Activated T-cell treated with anti-CD3 and anti-CD28 coated beads, Interleukin-2, amount 50 U/mL, for 72 hours (primary cell): ENCODE measurements around the gene SACS. TPM values are rescaled to one million over a fixed set of nuclear protein-coding genes. Genes with fewer than 3 reads are reported as not detected.

Source experiments
- ATAC-seq, 2 donors: fragments of 150-1000 bp; cut with Tn5 transposase; replicated peaks in 1 of 2; 2 replicates each; pipeline ENCODE4 v1.10.0; 2021; ENCODE audit warnings: moderate library complexity in 2 of 2, mild to moderate bottlenecking in 1 of 2
- DNase-seq, 2 donors: peaks; one replicate each; pipeline ENCODE4 v3.0.0; 2021 to 2022; ENCODE audit warnings: mixed read lengths in 1 of 2
- H3K27ac Mint-ChIP-seq: one replicate; pipeline ENCODE4 v1.8.0; 2022; ENCODE audit warnings: mild to moderate bottlenecking, moderate library complexity, mixed read lengths
- H3K27me3 Mint-ChIP-seq: one replicate; pipeline ENCODE4 v1.8.0; 2022; ENCODE audit warnings: low read depth, mixed read lengths
- H3K36me3 Mint-ChIP-seq, 2 donors: one replicate each; pipeline ENCODE4 v1.8.0; 2022; ENCODE audit warnings: mixed read lengths in 2 of 2, mild to moderate bottlenecking in 1 of 2; ENCODE audit not compliant: insufficient read depth in 2 of 2
- H3K4me1 Mint-ChIP-seq: one replicate; pipeline ENCODE4 v1.8.0; 2022; ENCODE audit warnings: low read depth, mixed read lengths
- H3K4me3 Mint-ChIP-seq, 2 donors: one replicate each; pipeline ENCODE4 v1.8.0; 2022; ENCODE audit warnings: mild to moderate bottlenecking in 2 of 2, mixed read lengths in 2 of 2, moderate library complexity in 2 of 2
- H3K9me3 Mint-ChIP-seq, 2 donors: one replicate each; pipeline ENCODE4 v1.8.0; 2022; ENCODE audit warnings: mixed read lengths in 2 of 2
- total RNA-seq, 2 donors: library from RNA; stranded (reverse); gene quantifications; one replicate each; pipeline ENCODE4 v1.2.3, GENCODE V29; 2022

The SACS gene, protein sequence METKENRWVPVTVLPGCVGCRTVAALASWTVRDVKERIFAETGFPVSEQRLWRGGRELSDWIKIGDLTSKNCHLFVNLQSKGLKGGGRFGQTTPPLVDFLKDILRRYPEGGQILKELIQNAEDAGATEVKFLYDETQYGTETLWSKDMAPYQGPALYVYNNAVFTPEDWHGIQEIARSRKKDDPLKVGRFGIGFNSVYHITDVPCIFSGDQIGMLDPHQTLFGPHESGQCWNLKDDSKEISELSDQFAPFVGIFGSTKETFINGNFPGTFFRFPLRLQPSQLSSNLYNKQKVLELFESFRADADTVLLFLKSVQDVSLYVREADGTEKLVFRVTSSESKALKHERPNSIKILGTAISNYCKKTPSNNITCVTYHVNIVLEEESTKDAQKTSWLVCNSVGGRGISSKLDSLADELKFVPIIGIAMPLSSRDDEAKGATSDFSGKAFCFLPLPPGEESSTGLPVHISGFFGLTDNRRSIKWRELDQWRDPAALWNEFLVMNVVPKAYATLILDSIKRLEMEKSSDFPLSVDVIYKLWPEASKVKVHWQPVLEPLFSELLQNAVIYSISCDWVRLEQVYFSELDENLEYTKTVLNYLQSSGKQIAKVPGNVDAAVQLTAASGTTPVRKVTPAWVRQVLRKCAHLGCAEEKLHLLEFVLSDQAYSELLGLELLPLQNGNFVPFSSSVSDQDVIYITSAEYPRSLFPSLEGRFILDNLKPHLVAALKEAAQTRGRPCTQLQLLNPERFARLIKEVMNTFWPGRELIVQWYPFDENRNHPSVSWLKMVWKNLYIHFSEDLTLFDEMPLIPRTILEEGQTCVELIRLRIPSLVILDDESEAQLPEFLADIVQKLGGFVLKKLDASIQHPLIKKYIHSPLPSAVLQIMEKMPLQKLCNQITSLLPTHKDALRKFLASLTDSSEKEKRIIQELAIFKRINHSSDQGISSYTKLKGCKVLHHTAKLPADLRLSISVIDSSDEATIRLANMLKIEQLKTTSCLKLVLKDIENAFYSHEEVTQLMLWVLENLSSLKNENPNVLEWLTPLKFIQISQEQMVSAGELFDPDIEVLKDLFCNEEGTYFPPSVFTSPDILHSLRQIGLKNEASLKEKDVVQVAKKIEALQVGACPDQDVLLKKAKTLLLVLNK (N-terminal part only)
- 10 to 100 TPM; 29.1 to 31.1 TPM for total RNA-seq

DNA sequence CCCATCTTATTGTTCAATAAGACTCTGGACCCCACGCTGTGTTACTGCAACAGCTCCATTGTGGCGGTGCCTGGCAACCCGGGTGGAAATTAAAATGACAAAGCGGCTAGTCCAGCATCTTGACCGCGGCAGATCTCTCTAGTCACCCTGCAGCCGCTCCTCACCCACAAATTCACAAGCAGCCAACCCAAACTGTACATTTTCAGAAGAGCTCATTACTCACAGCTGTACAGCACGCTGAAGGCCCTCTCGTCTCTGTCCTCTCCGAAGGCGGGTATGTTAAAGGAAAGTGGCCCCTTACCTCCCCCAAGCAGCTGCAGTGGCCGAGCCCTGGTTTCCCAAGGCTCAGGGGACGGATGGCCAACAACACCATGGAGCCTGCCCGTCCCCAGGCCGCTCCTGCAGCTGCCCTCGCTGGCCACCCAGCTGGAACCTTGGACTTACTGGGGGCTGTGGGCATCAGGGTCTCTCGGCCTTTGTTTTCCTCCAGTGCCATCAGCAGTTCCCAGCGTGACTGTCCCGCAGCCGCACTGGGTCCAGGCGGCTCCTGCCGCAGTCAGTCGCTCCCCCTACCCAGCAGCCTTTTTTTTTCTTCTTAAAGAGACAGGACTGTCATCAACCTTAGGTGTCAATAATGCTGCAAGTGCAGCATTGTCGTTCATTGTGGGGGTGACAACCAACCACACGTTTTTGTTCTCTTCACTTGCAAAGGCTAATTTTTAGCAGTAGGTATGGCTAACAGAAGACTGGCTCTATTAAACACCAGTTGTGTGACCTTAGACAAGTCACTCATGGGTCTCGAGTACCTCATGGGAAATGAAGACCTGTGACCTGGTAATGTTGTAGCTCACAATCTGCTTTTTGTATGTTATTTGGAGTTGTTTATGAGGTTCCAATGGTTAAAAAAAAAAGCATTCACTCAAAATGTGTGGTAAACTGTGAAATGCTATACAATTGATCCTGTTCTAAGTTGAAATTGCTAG is at the start of gene SACS:
TSS of gene SACS (minus strand) at position 532 of the 983 bp plus-strand sequence. CDS start 22,463 bp downstream, outside the sequence.
- H3K9me3 Mint-ChIP-seq, result no peaks in the 10 kb centered on the region
- H3K27me3 Mint-ChIP-seq, result peaks cover 47% of the 10 kb centered on the region

DNA sequence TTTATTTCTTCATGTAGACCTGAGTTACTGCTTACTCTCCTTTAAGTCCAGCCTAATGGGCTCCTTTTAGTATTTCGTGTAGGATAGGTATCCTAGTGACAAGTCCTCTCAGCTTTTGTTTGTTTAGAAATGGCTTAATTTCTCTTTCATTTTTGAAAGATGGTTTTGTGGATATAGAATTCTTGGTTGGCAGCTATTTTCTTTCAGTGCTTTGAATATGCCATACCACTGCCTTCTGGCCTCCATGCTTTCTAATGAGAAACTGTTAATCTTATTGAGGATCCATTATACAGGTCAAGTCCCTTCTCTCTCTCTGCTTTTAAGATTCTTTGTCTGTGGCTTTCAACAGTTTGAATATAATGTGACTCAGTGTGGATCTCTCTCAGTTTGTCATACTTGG is 46.8 kb upstream of the SACS start:
- H3K4me3 Mint-ChIP-seq, result no peak overlapping the region
- H3K27ac Mint-ChIP-seq, result no peak overlapping the region
- peaks cover 12% of the 10 kb centered on the region for H3K27me3 Mint-ChIP-seq
- H3K36me3 Mint-ChIP-seq, result peaks cover 6 to 20% of the 10 kb centered on the region in 2 donors
- ATAC-seq (no peak), DNase-seq (no peak)
- H3K4me1 Mint-ChIP-seq, result no peaks in the 10 kb centered on the region
- peaks cover 6 to 7% of the 10 kb centered on the region in 2 donors for H3K9me3 Mint-ChIP-seq

More for the DNA sequence above, at the start of gene SACS:
- peak within 1 kb of the TSS; percentile 66 to 76 for H3K4me3 Mint-ChIP-seq
- H3K36me3 Mint-ChIP-seq, result peaks cover 0 to 1% of the 10 kb centered on the region in 2 donors
- ATAC-seq (peak in 1 of 2 donors; percentile 22), DNase-seq (no peak)
- no peak within 1 kb of the TSS for H3K27ac Mint-ChIP-seq
- peaks cover 11% of the 10 kb centered on the region for H3K4me1 Mint-ChIP-seq

DNA sequence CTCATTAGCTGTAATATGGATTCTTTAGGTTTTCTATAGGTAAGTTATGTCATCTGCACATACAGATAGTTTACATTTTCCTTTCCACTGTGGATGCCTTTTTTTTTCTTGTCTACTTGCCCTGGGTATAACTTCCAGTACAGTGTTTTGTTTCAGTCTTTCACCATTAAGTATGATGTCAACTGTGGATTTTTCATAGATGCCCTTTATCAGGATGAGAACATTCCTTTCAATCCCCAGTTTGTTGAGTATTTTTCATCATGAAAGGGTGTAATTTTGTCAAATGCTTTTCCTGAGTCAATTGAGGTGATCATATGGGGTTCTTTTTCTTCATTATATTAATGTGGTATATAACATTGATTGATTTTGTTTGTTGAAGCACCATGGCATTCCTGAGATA is 43.6 kb upstream of the SACS start:
- Mint-ChIP-seq H3K27ac (no peak overlapping the region), H3K4me1 (no peaks in the 10 kb centered on the region), H3K36me3 (peaks cover 6 to 19% of the 10 kb centered on the region in 2 donors), H3K9me3 (peaks cover 6 to 7% of the 10 kb centered on the region in 2 donors), H3K4me3 (no peak overlapping the region), H3K27me3 (no peaks in the 10 kb centered on the region)
- DNase-seq, result no peak
- no peak for ATAC-seq

DNA sequence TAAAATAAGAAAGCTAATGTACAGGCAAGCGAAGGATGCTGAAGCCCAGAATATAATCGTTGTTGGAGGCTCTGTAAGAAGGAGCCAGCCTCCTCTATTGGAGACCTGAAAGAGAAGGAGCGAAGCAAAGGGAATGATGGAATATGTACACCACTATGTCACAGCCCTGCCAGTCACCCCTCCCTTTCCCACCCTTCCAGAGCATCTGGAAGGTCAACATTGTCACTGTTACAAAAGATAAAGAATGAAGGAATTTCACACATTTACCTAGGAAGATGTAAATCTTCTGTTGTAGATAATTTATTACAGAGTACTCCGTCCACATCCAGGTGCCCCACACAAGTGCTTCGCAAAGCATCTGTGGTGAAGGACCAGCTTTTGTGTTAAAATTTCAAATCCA is 39.7 kb upstream of the SACS start:
- H3K27me3 Mint-ChIP-seq, result no peaks in the 10 kb centered on the region
- ATAC-seq (no peak), DNase-seq (no peak)
- H3K36me3 Mint-ChIP-seq, result no peaks in the 10 kb centered on the region
- no peak overlapping the region for H3K4me3 Mint-ChIP-seq
- no peaks in the 10 kb centered on the region for H3K4me1 Mint-ChIP-seq
- H3K27ac Mint-ChIP-seq, result no peak overlapping the region
- no peaks in the 10 kb centered on the region for H3K9me3 Mint-ChIP-seq

DNA sequence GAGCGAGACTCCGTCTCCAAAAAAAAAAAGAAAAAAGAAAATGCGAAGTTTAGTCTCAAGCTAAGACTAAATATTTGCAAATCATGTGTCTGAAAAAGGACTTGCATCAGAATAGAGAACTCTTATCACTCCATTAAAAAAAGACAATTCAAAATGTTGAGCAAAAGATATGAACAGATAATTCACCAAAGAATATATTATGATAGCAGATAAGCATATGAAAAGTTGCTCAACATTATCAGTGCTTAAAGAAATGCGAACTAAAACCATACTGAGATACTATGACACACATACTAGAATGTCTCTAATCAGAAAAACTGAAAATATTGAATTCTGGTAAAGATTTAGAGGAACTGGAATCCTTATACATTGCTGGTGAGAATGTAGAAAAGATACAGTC is 38.7 kb upstream of the SACS start:
- no peak overlapping the region for H3K27ac Mint-ChIP-seq
- H3K4me3 Mint-ChIP-seq, result no peak overlapping the region

DNA sequence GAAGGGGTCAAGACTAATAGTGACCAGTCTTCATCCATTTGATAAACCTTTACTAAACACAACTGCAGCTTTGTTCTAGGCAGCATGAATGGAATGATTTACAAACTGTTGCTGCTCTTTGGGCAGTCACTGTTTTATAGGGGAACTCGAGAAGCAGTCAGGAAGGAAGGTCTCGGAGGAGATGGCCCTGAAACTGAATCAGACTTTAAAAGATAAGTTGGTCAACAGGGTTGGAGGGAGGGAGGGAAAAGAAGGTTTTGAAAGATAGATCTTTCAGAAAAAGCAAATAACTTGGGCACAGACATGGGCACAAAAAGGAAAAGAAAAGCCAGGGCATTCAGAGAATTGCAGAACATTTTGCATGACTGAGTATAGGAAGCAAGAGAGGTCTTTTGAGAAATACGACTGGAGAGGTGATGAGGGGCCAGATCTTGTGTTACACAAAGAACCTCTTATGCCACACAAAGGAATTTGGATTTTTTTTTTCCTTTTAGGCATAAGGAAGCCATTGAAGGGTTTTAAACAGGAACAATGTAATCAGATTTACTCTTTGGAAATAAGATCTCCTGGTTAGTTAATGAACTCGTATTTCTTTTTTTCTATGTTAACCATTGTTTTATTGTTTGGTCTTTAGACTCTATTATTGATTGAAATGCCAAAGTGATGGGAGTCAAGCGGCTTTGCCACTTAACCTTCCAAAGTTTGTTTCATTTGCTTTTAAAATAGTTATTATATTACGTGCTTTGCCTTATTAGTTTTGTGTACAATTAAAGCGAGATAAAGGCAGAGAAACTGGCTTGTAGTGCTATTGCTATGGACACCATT is 37.5 kb upstream of the SACS start:
- no peak for ATAC-seq
- H3K4me3 Mint-ChIP-seq, result no peak overlapping the region
- H3K27ac Mint-ChIP-seq, result no peak overlapping the region

More for the DNA sequence above, 38.7 kb upstream of the SACS start:
- H3K4me1 Mint-ChIP-seq, result no peaks in the 10 kb centered on the region
- H3K9me3 Mint-ChIP-seq, result no peaks in the 10 kb centered on the region
- DNase-seq (no peak), ATAC-seq (no peak)
- no peaks in the 10 kb centered on the region for H3K36me3 Mint-ChIP-seq
- H3K27me3 Mint-ChIP-seq, result no peaks in the 10 kb centered on the region

DNA sequence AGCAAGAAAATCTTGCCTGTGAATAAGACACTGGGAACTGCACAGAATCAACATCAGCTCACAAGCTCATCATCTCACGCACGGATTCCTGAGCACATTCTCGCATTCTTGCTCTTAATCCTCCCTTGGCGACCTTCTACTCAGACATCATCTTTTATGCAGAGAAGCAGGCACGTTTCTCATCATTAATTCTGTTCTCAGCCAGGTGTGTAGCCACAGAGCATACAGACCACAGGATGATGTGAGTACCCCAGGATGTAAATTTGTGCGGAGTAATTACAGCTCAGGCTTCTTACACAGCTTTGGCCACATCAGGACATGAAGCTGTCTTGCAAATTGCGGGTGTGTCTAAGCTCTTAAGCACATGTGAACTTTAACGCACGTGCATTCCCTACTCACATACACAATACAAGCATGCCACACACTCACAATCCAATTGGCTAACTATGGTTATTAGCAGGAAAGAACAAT is 36.5 kb upstream of the SACS start:
- H3K9me3 Mint-ChIP-seq, result peaks cover 0 to under 1% of the 10 kb centered on the region in 2 donors
- H3K27me3 Mint-ChIP-seq, result peaks cover 7% of the 10 kb centered on the region
- H3K4me3 Mint-ChIP-seq, result no peak overlapping the region
- DNase-seq (no peak), ATAC-seq (no peak)
- H3K4me1 Mint-ChIP-seq, result no peaks in the 10 kb centered on the region
- no peak overlapping the region for H3K27ac Mint-ChIP-seq
- peaks cover 0 to 1% of the 10 kb centered on the region in 2 donors for H3K36me3 Mint-ChIP-seq

More for the DNA sequence above, 37.5 kb upstream of the SACS start:
- Mint-ChIP-seq H3K27me3 (no peaks in the 10 kb centered on the region), H3K36me3 (no peaks in the 10 kb centered on the region), H3K9me3 (no peaks in the 10 kb centered on the region), H3K4me1 (no peaks in the 10 kb centered on the region)
- DNase-seq, result no peak

DNA sequence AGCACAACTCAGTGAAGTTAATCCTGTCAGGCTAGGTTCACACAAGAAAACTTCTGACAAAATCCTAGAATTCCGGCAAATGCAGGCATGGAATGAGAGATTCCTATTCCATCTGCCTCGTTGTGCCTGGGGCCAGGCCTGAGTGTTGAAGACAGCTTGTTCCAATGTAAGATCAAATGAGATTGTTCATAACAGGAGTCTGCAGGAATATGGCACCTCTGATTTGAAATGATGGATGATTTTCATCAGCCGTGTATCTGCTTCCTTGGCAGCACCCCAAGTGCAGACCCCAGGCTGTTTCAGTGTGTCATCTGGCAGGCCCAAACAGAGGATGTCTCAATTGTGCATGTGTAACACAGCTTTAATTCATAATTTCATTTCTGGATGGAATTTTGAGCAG is 35.3 kb upstream of the SACS start:
- DNase-seq (no peak), ATAC-seq (no peak)
- Mint-ChIP-seq H3K36me3 (peaks cover 0 to 2% of the 10 kb centered on the region in 2 donors), H3K9me3 (peaks cover 0 to 1% of the 10 kb centered on the region in 2 donors), H3K4me3 (no peak overlapping the region), H3K4me1 (no peaks in the 10 kb centered on the region), H3K27ac (no peak overlapping the region), H3K27me3 (peaks cover 10% of the 10 kb centered on the region)

DNA sequence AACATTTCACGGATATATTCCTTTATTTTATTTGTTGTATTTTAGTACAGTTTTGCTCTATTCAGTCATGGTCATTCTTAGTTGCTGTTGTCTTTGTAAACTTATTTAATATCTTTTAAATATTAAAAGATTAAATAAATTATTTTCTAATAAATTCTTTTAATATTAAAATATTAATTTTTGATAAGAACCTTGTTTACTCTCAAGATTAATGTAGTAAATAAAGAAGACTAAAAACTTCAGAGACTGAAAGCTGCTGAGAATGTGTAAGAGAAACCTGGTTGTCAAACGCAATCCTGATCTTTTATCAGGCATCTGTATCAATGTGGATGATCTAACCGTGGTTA is 34.4 kb upstream of the SACS start:
- Mint-ChIP-seq H3K27me3 (peaks cover 10% of the 10 kb centered on the region), H3K4me3 (no peak overlapping the region), H3K4me1 (peaks cover 8% of the 10 kb centered on the region), H3K36me3 (peaks cover 0 to 2% of the 10 kb centered on the region in 2 donors), H3K27ac (no peak overlapping the region), H3K9me3 (peaks cover 0 to 1% of the 10 kb centered on the region in 2 donors)
- no peak for ATAC-seq
- DNase-seq, result no peak

DNA sequence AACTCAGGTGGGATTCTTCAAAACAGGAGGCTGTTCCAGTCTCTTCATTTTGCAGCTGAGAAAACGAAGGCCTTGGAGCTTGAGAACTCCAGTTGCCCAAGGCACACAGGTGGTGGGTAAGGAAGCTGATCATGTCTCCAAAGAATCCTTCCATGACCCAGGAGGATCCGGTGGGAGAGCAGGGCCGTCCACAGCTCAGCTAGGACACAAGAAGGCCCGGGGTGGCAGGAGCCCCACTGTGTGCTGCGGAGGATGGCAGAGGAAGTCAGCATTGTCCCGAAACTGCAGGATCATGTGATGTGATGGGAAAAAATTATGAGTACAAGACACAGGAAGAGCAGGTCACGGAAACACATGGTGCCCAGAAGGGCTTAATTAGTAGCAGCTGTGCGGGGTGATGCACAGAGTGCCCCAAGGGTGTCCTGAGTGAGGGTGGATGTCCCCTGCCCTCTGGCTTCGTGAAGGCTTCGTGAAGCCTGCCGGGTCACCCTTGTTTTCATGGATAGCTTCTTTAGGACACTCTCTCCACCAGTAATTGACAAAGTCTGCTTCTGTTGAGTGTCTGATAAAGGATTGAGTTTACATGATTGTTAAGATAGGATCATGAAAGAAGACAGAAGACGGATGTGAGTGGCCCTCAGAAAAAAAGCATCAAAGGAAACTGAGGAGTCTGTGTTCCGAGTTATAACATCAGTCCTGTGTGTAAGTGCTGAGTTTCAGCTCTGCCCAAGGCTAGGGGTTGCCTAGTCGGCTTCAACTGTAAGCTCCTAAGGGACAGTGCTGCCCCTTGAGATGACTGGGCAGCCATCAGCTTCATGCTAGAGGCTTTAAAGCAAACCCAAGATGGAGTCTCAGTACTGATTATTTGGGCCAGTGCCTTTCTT is 33.8 kb upstream of the SACS start:
- H3K27ac Mint-ChIP-seq, result no peak overlapping the region
- H3K4me1 Mint-ChIP-seq, result peaks cover 8% of the 10 kb centered on the region
- DNase-seq, result no peak
- peaks cover 0 to 2% of the 10 kb centered on the region in 2 donors for H3K36me3 Mint-ChIP-seq
- no peak overlapping the region for H3K4me3 Mint-ChIP-seq
- H3K9me3 Mint-ChIP-seq, result peaks cover 0 to 1% of the 10 kb centered on the region in 2 donors
- H3K27me3 Mint-ChIP-seq, result peaks cover 11% of the 10 kb centered on the region
- no peak for ATAC-seq
